Measurements from ENCODE around the gene BRD3. TPM values are rescaled to one million over a fixed set of nuclear protein-coding genes. Genes with fewer than 3 reads are reported as not detected.

Gene BRD3
- total RNA-seq, 1 experiment from 2014 or later, result 108 TPM

GRCh38 chr9:133991214-133991921 lies 76.5 kb downstream of the BRD3 start:
- ChIA-PET POLR2A (interaction anchor here (0.6 kb wide), 2 partner anchors 29 to 35 kb away, joined by 3 to 4 read pairs; no protein-coding TSS in a partner anchor), CTCF (interaction anchor here (0.7 to 2.0 kb wide), 5 partner anchors 30 to 249 kb away, joined by 3 to 17 read pairs (median 4); no protein-coding TSS in a partner anchor)
- no peaks in the 10 kb centered on the region for H3K27me3 Mint-ChIP-seq (ENCODE audit: low read depth)
- DNase-seq (ENCODE audit: low spot score), result peak; percentile 31
- H3K4me3 Mint-ChIP-seq, result peak overlapping the region; percentile 74
- no peak overlapping the region for H3K27ac Mint-ChIP-seq
- no peak for ATAC-seq
- no peaks in the 10 kb centered on the region for H3K9me3 Mint-ChIP-seq
- TF ChIP-seq GRHL2 (CRISPR knock-in tag; IDR thresholded peaks at IDR 0.05; ENCODE audit: insufficient replicate concordance, severe bottlenecking) (no peak), KAT7 (CRISPR knock-in tag; IDR thresholded peaks at IDR 0.05; ENCODE audit: borderline replicate concordance) (0 out of 2 replicates have a peak, but pooled peaks have one; percentile 5), E2F5 (CRISPR knock-in tag; IDR thresholded peaks at IDR 0.05) (no peak), ATF6 (CRISPR knock-in tag; IDR thresholded peaks at IDR 0.05) (no peak), CBFB (CRISPR knock-in tag; IDR thresholded peaks at IDR 0.05; ENCODE audit: low read depth) (no peak), FOXP1 (CRISPR knock-in tag; IDR thresholded peaks at IDR 0.05; ENCODE audit: borderline replicate concordance) (0 out of 2 replicates have a peak, but pooled peaks have one; percentile 0), SOX15 (CRISPR knock-in tag; IDR thresholded peaks at IDR 0.05) (no peak), ATF3 (CRISPR knock-in tag; conservative IDR thresholded peaks at IDR 0.05) (no peak), MAX (CRISPR knock-in tag; IDR thresholded peaks at IDR 0.05) (peak; percentile 30; the same call in 1 of the 2 replicates), ZNF121 (CRISPR knock-in tag; IDR thresholded peaks at IDR 0.05) (no peak), MYBL2 (CRISPR knock-in tag; IDR thresholded peaks at IDR 0.05) (no peak), ZNF263 (CRISPR knock-in tag; IDR thresholded peaks at IDR 0.05; ENCODE audit: low read depth) (no peak), E2F4 (CRISPR knock-in tag; IDR thresholded peaks at IDR 0.05; ENCODE audit: borderline replicate concordance, low read depth) (no peak), NFE2L1 (CRISPR knock-in tag; IDR thresholded peaks at IDR 0.05) (no peak), AFF4 (CRISPR knock-in tag; IDR thresholded peaks at IDR 0.05; ENCODE audit: borderline replicate concordance) (no peak), ESRRA (CRISPR knock-in tag; IDR thresholded peaks at IDR 0.05; ENCODE audit: borderline replicate concordance) (no peak)
- TF ChIP-seq, protein P1, sequence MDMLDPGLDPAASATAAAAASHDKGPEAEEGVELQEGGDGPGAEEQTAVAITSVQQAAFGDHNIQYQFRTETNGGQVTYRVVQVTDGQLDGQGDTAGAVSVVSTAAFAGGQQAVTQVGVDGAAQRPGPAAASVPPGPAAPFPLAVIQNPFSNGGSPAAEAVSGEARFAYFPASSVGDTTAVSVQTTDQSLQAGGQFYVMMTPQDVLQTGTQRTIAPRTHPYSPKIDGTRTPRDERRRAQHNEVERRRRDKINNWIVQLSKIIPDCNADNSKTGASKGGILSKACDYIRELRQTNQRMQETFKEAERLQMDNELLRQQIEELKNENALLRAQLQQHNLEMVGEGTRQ (CRISPR knock-in tag; IDR thresholded peaks at IDR 0.05), result no peak
- TF ChIP-seq, protein P2, sequence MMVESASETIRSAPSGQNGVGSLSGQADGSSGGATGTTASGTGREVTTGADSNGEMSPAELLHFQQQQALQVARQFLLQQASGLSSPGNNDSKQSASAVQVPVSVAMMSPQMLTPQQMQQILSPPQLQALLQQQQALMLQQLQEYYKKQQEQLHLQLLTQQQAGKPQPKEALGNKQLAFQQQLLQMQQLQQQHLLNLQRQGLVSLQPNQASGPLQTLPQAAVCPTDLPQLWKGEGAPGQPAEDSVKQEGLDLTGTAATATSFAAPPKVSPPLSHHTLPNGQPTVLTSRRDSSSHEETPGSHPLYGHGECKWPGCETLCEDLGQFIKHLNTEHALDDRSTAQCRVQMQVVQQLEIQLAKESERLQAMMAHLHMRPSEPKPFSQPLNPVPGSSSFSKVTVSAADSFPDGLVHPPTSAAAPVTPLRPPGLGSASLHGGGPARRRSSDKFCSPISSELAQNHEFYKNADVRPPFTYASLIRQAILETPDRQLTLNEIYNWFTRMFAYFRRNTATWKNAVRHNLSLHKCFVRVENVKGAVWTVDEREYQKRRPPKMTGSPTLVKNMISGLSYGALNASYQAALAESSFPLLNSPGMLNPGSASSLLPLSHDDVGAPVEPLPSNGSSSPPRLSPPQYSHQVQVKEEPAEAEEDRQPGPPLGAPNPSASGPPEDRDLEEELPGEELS (CRISPR knock-in tag; IDR thresholded peaks at IDR 0.05), result no peak
- peaks cover 32% of the 10 kb centered on the region for H3K4me1 Mint-ChIP-seq
- H3K36me3 Mint-ChIP-seq, result no peaks in the 10 kb centered on the region
